HG03460 (cell line): ENCODE data around the gene SAC3D1.

Experiments used
- ATAC-seq: cut with Tn5 transposase; IDR thresholded peaks from one replicate; pipeline ENCODE4 v1.9.1; 2021; ENCODE audit not compliant: unreplicated experiment

Gene SAC3D1

GRCh38 chr11:65086809-65087208, 45.8 kb downstream of the SAC3D1 start:
- no peak for ATAC-seq

GRCh38 chr11:65087216-65087615, 46.2 kb downstream of the SAC3D1 start:
- ATAC-seq, result no peak

GRCh38 chr11:65087827-65088226, 46.8 kb downstream of the SAC3D1 start:
- ATAC-seq, result no peak

DNA sequence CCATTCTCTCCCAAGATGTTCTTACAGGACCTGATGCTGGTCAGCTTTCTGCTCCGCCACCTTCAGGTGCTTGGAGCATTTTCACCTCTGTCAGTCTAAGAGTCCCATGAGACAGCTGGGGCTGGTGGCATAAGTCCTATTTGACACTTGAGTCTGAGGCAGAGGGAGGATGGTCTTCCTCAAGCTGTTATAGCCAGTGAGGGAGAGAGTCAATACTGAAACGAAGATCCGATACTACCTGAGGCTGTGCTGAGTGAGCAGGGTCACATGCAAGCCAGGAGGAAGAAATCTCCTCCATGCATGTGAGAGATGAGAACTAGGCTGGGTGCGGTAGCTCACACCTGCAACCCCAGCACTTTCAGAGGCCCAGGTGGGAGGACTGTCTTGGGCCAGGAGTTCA, 48.6 kb downstream of the SAC3D1 start:
- no peak for ATAC-seq

- ATAC-seq, result no peak
Measured at GRCh38 chr11:65090628-65091027, 49.6 kb downstream of the SAC3D1 start.
